NCI-H2196 treated with DMSO at 0.1 percent for 48 hours (cell line): Measurements from ENCODE around the gene COL5A2.

Experiments used
- DNase-seq: peaks from one replicate; lab custom pipeline; 2025; ENCODE audit not compliant: unreplicated experiment; lab: John Stamatoyannopoulos, UW

The COL5A2 gene

DNA sequence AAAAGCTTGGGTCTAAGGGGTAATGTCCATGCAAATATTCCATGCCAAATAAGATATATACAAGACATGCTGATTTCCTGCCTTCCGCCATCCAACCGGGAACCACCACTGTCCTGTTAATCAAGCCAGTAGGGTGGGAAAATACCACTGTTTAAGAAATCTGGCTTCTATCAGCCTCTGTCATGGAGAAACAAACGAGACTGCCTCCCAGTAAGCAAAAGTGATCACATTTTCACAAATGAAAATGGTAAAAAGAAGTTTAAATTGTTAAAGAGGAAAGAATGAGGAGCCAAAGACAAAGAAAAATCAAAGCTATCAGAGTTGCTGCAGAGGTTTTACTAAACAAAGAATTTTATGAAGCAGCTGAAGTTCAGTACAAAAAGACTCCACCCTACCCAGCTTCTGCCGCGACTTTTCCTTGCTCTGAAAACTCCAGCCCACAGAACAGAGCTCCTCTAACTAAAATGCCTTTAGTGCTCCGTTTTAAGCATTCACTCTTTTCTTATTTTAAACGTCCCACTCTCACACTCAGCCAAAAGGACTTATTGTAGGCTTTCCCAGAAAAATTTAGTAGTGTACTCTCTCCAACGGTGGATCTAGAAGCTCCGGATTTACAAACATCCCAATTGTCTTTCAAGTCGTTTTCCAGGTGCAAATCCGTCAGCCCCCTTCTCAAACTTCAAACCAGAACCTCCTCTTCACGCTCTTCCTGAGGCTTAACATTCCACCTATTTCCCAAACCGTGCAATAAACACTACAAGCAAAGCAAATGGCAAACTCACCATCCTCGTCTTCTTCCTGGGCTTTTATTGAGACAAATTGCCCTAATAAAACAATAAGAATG lies 613 bp downstream of the COL5A2 start:
- DNase-seq, result no peak

DNA sequence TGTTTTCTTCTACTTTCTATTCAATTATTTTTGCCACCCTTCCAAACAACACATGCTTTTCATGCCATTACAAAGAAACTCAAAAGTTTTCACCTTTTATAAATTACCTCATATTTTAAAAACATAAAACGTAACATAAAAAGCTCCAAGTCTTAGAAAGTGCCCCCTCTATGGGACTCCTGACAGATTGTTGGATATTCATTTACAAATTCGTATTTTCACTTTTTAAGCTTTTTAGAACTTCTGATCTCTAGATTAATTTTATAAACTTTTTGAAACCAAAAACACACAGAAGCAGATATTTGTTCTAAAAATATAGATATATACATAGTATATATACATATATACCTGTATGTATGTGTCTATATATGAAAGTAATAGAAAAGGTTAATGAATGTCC lies 1.5 kb downstream of the COL5A2 start:
- DNase-seq, result no peak

DNA sequence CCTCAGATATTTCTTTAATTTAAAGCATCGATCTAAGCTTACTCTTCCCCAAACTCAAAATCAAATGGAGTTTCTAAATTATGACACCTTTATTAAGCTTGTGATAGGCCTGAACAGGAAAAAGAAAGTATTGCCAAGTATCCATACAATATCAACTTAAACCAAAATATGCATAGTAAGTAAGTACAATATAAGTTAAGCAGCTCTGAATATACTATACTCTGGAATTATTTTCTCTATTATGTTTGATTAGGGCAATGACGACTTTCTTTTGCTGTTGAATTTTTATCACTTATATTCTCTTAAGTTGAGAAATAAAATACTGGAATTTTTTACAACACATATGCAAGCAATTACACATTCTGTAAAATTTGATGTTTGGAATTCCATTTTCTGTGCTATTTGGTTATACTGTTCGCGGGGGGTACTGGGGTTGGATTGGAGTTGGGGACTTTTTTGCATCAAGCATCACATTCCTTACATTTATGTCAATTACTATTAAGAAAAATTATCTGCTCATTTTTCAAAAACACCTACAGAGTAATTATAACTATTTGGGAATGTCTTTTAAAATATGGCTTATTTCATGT lies 2.2 kb downstream of the COL5A2 start:
- no peak for DNase-seq

DNA sequence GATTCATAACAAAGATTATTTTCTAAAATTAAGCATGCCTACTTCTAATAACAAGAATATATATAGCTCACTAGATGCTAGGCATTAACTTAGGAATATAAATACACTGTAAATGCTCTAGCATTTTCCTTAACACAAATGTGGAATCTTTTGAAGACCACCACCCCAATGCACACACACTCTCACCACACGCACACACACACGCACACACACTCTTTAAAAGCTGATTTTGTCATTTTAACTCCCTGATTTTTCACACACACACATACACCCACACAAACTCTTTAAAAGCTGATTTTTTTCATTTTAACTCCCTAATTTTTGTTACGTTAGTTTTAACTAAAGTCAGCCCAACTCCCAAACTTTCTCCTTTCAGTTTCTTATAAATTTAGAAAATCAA lies 3.0 kb downstream of the COL5A2 start:
- DNase-seq, result no peak

DNA sequence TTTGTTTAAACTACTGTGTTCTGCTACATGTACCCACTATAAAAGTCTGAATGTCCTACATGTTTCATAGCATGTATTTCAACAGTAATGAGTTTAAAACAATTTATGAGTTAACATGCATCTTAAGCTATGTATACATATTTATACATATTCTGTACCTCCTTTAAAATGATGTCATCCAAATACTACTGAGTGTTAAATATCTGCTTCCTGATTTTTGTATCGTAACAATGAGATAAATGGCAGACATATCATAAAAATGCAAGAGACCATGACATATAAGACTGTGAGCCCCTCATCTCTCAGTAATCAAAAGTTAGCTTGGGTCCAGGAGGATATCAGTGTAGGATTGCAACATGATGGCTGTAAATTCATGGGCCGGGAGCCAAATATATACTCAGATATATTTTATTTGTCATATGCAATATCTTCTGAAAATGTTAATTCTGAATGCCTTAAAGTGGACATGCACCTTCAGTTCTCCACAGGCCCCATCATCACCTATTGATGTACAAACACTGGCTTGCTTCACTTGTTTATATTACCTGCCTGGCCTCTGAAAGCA lies 3.6 kb downstream of the COL5A2 start:
- no peak for DNase-seq

DNA sequence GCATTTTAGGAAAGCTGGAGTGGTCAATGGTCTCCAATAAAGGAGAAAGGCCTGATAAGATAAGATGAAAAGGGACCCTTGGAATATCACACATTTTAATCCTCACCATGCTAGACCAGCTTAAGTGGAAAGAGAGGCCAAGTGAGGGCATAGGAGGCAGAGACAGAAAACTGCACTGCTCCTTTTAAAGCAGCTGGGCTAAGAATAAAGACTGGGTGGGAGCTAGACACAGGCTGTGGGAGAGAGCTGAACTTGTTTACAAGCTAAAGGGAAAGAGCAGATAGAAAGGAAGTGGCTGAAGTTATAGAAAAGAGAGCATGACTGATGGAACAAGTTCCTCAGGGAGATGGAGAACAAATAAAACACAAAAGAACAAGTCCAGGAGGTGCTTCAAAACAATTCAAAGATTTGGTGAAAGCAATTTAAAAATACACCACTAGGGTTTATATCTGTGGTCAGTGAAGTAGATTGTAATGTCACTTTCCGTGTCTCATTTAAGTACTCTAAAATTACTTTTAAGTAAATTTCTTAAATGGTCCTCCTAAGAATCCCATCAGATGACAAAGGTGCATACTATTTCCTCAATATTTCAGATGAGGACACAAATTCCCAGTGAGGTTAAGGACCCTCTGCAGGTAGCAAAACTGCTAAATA lies 7.5 kb downstream of the COL5A2 start:
- DNase-seq, result no peak

DNA sequence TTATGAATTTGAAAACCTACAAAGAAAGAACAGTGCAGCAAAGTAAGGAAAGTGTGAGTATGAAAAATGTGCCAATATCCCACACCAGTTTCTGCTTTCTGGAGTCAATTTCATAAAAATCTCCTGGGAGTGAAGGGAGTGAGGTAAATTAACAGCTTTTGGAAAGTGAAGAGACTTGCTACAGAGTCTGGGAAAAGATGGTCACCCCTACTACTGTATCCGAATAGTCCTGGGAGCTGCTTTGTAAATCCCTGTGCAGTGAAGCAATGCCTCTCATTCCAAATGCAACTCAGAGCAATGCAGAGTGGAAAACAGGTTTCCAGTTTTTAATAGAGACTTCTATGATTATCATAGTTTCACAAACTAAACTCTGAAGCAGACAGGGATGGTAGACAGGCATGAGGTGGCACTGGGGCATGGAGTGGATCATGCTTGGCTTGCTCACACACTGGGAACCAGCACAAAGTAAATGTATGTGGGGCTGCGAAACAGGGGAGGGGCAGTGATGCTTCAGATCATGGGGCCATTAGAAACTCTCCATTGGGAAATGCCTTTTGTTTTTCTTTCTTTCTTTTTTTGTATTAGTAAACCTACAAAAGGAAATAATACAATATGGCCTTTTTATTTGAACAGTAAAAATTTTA lies 10.6 kb downstream of the COL5A2 start:
- DNase-seq, result no peak

DNA sequence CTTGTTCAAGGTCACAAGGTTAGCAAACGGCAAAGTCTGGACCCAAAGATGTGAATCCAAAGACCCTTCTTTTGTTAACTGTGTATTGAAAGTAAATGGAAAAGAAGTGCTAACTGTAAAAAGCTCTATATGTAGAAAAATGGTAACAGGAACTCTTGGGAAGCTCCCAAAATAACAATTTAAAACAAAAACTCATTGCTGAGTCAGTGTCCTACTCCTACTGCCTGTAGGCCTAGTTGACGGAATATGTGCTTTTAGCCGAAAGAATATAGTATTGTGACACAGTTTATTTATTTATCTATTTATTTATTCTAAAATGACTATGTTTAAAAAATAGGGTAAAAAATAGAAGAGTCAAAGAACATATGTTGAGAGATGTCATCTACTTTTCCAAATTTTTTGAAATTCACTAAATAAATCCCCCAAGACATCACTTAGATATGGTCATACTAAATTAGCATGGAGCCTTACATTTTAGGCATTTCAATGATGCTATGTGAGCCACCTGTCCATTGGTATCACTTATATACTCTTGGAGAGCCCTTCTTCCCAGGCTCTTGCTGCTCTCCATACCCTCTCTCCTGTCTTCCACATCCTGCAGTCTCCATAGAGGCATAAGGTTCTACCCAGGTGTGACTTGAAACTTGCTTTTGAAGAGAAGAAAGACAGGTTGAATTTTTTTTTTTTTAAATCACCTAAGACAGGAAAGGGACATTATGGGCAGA lies 13.7 kb downstream of the COL5A2 start:
- no peak for DNase-seq

DNA sequence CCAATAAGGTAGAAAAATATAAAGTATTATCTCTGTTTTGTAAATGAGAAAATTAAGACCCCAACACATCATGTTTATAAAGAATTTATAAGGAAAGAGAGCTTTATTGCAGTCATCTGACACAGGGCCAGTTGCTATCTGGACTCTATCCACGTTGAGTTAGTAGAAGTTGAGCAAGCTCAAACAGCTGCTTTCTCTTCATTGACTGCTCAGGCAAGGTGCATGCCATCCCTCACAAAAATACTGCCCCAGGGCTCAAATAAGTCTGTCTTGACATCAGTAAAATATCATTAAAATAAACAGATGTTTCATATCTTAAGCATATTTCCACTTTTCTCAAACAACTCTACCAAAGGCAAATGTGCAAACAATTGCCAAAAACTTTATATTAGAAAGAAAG lies 14.8 kb downstream of the COL5A2 start:
- DNase-seq, result no peak

DNA sequence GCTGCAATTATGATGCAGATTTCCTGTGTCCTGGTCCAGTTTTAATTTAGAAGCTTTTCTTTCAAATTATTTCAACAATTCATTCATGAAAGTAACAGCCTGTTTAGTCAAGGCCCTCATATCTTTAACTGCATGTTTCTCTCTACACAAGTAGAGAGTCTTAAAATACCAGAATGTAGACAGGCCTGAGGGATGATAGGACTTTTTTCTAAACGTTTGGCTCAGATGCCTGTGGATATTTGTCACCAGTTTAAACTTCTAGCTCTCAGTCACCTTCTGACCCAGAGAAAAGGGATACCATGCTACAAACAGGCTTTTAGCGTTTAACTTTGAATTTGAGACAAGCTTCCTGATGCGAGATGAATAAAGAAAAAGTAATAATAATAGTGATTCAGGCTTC lies 15.7 kb downstream of the COL5A2 start:
- no peak for DNase-seq

DNA sequence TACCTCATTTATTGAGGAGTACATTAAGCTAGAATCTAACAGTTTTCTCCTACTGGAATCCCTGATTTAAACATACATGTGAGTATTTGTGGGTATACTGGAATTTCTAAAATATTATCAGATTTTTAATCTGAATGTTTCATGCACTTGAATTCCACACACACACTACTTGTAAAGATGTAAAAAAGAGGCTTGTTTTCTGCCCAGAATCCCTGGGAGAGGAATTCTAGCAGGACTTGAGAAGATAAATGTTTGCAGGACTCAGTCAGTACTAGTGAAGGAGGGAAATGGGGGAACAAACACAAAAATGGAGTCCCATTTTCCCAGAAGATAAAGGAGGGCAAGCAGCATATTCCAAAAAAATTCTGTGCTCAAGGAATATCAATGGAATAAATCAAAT lies 17.0 kb downstream of the COL5A2 start:
- DNase-seq, result no peak

DNA sequence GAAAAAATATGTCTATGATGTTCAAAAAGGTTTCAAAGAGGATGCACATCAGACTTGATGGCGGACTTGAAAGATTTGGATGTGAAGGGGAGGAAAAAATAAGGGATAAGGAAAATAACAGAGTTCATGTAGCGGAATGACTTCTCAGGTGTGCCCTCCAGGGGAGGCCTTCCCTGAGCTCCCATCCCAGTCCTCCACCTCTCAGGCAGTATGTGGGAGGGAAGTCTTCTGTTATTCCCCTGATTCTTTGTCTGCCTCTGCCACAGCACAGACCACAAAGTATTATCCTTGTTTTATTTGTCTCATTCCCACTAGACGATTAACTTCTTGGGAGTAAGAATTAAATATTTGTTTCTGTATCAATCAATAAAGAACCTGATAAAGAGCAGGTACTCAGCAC lies 17.7 kb downstream of the COL5A2 start:
- DNase-seq, result no peak

DNA sequence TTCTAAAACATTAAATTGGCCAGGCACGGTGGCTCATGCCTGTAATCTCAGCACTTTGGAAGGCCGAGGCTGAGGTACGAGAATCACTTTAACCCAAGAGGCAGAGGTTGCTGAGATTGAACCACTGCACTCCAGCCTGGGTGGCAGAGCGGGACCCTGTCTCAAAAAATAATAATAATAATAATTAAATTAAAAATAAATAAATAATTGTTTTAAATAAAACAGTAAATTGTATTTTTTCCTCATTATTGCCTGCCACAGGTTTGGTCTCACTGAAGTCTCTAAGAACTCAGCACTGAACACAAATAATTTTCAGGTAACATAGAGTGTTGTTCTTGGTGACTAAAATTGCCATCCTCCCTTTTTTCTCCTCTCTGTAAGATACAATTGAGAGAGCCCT lies 19.8 kb downstream of the COL5A2 start:
- DNase-seq, result no peak

DNA sequence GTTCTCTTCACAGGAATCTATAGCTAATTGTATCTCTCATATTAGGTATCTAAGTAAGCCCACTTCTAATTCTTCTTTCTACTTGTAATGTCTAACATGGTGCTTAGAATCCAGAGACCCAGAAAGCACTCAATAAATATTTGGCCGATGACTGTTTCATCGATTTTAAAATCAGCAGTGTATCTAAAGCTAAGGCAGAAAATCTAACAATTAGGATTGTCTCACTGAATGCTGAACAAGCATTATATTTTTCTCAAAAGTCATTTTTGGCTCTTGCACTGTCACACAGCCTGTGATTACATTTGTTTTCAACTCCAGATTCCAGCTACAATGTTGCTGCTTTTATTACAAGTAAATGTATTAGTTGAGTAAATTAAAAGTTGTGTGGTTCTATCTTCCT lies 20.3 kb downstream of the COL5A2 start:
- no peak for DNase-seq

DNA sequence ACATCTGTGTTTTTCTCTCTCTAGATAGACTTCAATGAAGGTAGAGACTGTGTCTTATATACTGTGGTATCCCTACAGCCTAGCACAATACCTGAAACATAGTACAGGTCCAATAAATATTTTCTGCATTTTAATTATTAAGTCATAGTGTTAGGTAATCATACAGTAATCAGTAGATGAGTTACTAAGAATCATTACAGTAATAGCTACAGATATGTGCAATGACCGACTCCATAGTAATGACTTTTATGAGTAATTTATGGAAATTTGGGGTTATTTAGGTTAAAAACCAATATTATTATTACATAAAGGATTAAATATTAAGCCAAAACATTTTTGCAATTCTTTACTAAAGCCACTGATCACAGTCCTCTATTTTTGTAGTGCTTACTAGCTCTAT lies 21.6 kb downstream of the COL5A2 start:
- DNase-seq, result no peak

DNA sequence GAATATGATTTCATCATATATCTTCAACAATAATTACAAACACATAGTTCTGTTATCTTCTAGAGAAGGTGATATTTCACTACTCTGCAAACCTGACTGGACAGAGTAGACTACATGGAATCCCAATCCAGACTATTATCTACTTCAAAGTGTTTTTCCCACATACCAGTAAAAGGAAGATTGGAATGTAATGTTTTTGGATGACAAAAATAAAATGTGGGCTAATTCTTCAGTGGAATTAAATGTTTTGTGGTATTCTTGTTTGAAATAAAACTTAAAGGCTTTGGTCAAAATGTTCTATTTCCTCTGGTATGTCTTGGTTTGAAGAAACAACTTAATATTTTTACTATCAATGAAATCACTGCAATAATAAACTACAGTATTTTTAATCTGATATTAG lies 22.1 kb downstream of the COL5A2 start:
- DNase-seq, result no peak

DNA sequence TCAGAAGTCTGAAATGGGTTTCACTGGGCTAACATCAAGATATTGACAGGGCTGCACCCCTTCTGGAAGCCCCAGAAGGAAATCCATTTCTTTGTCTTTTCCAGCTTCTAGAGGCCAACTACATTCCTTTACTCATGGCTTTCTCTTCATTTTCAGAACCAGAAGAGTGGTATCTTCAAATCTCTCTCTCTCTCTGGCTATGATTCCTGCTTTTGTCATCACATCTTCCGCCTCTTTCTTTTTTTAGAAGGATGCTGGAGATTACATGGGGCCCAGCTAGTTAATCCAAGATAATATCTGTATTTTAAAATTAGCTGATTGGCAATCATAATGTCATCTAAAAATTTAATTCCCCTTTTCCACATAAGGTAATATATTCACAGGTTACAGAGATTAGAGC lies 23.8 kb downstream of the COL5A2 start:
- no peak for DNase-seq

DNA sequence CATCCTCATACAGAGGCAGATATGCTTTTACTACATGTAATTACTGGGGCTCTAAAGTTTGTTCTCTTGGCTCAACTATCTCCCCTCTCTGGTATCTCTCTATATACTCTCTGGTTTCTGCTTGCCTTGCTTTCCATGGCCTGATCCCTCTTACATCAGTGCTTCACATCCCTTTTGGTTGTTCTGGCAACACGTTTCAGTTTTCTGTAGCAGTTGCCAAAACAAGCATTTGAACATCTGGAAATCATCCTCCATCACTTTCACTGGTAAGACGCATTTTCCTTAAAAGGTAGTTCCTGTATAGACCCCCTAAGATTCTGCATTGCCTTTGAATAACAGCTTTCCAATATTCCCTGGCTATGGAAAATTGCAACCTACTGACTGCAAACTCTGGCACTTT lies 25.9 kb downstream of the COL5A2 start:
- no peak for DNase-seq

DNA sequence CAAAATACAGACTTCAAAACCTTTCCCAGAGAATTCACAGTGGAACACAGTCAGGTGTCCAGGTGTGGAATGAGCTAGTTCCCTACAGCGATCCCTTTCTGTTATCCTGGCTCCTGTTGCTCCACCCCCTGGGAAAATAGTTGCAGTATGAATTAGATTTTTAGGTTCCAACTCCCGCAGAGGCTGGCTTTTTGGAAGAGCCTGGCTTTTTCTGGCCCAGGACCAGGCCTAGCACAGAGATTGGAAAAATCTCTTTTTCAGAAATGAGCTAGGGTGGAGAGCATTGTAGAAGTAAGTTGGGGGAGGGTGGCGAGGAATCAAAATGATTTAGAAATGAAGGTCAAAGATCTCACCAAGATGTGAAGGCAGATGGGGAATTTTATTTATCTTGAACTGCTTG lies 27.1 kb downstream of the COL5A2 start:
- DNase-seq, result no peak

DNA sequence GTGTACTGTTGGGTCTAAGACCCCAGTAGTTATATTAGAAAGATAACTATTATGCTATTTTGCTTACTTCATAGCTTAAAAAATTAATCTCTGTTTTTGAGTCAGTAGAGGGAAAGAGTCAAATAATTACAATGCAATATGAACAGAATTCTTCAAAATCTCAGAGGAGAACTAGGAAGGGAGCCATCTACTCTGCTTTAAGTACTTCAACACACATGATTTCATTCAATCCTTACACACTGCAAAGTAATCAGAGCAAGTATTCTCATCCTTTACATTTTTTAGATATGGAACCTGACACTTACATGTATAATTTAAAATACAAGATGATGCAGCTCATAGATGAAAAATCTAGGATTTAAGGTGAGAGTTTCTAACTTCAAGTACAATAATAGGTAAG lies 27.7 kb downstream of the COL5A2 start:
- no peak for DNase-seq

DNA sequence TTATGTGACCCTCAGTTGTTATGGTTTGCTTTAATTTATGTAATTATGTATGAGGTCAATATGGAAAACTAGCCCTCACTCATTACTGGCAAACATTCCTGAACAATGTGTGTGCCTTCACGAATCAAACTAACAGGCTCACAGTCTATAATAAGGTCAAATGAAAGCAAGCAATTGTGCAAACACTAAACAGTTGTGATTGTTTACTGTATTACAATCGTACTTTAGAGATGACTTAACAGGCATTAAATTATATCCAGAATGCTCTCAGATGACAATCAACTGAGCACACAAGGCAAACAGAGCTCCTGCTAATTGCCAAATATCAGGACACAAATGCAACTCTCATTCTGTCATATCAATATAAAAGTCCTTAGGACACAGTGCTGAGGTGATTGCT lies 29.5 kb downstream of the COL5A2 start:
- no peak for DNase-seq
